ENCODE measurements around the gene NDFIP2. TPM values are rescaled to one million over a fixed set of nuclear protein-coding genes. Genes with fewer than 3 reads are reported as not detected.
A peak's percentile ranks its signal among the peaks of the same experiment; 100 is the strongest.

NDFIP2 gene
- total RNA-seq, 1 donor from 2014 or later = 20.1 TPM

GRCh38 chr13:79459906-79460305, 21.0 kb upstream of the NDFIP2 start:
- no peak for DNase-seq

DNA sequence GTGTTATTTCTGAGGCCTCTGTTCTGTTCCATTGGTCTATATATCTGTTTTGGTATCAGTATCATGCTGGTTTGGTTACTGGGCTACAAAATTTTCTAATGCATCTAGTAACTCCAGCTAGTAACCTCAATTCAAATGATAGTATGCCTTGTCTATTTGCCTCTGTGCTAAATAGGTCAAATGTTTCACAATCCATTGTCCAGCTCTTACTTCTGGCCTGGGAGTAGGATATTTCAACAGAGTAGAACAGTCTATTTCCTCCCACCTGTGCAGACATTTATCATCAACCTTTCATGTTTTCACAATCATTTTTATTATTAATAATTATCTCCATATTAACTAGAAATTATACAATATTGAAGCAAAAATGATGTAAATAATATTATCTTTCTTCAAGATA, 18.1 kb upstream of the NDFIP2 start:
- no peak for DNase-seq

- DNase-seq = no peak
These were observed 17.4 kb upstream of the NDFIP2 start for GRCh38 chr13:79463604-79464003.

DNA sequence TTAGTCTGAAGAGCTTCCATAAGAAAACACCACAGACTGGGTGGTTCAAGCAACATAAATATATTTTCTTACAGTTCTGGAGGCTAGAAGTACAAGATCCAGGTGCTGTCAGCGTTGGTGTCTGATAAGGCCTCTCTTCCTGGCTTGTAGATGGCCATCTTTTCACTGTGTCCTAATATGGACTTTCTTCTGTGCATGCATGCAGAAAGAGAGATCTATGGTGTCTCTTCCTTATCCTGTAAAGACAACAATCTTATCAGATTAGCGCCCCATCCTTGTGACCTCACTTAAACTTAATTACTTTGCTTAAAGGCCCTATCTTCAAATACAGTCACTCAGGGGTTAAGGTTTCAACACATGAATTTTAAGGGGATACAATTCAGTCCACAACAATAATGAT, 14.1 kb upstream of the NDFIP2 start:
- no peak for DNase-seq

- DNase-seq = no peak
These were observed 12.6 kb upstream of the NDFIP2 start for GRCh38 chr13:79468402-79468801.

GRCh38 chr13:79468819-79469218, 12.1 kb upstream of the NDFIP2 start:
- no peak for DNase-seq

DNA sequence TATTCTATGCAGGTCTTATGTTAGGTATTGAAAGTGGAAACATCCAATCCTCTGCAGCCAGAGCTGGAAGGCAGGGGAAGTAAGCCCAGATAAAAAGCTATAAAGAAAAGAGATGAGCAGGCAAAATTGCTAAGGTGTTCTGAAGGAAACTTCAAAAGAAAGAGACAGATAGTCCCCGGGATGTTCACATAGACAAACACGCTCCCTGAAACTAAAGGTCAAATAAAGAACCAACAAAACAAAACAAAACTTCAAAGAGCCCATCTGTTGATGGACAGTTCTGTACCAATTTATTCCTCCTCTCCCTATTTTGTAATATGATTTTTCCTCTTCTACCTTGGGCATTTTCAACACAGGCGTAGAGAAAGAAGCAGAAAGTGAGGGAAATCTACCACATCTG, 11.3 kb upstream of the NDFIP2 start:
- no peak for DNase-seq

- no peak for DNase-seq
These were observed 10.3 kb upstream of the NDFIP2 start for GRCh38 chr13:79470666-79471065.

GRCh38 chr13:79475569-79475968, 5.4 kb upstream of the NDFIP2 start:
- DNase-seq = no peak

DNA sequence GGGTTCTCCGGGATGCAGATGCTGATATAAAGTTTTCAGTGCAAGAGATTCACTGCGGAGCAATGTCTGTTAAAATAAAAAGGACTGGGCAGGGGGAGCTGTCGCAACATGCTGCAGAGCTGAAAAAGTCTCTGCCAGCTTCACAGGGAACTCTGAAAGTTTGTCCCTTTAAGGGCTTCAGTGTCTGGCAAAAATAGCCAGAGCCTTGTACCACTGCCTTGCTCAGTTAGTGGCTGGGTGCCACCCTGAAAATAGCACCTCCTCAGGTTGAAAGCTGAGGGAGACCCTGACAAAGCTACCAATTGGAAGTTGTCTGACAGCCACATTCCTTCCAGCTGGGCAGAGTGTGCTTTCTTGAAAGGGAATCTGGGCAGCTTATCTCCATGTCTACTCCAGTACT, 3.0 kb upstream of the NDFIP2 start:
- DNase-seq = no peak

GRCh38 chr13:79479882-79480281, 1.1 kb upstream of the NDFIP2 start:
- no peak for DNase-seq

DNA sequence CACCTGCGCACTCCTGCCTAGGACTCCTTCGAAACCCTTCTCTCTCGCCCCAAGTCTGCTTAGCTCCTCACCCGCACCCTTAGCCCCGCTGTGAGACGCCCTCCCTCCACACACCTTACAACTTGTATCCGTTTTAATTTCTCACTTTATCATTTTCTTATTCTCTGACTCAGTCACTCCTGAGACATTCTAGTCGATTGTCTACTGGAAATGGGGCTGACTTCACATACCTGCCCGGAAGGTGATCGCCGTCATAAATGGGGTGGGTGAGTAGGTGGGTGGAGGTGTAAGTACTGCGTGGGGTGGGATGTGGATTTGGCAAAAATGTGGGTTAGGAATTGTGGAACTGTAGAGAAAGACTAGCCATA, 714 bp downstream of the NDFIP2 start:
- DNase-seq = no peak

DNA sequence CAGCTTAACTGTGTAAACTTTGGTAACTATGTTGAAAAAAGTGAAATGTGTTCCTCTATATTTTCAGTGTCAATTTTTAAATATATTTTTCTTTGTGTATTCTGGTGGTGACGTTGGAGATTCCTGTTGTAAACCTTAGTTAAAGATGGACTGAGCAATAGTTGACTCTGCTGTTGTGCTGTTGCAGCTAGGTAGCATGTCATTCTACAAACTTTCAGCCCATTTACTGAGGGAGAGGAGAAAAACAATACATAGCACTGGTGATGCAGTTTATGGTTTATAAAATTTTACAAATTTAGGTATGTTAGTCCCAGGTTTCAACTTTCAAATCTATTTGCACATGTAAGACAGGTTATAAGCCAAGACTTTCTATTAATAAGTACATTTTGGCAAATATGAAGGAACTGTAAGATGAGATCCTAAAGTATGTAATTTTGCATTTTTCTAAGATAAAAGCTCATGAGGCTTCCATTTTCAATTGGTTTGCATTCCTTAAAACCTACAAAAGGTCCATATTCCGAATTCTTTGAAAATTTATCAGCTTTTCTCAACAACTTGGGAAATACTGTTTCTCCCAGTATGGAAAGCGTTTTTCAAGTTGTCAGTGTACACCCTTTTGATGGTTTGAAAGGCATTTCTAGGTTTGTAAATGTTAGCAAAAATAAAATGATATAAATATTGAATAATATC, 1.5 kb downstream of the NDFIP2 start:
- DNase-seq = no peak

DNA sequence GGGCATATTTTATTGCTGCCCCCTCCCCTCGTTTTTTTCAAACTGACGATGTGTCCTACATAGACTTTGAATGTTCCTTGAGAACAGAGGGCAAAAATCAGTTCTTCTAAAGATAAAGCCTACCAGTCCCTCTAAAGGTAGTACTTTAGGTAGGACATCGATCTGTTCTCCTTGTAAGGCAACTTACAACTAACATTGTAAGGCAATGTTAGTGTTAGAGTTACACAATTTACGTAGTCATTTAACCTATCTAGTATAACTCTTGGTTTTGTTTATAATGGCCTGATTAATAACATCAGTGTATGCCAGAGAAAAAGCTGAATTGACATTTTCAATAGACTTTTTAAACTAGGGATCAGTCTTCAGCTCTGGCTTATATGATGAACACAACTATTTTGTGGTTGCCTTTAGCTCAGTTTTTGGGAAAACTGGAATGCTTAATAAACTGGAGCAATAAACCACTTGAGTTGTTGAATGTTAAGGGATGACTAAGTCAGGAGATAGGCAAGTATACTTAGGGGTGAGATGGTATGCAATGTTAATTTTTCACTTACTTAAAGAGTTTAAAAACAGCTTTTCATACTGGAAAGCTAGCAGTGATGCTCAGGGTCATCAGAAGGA, 2.2 kb downstream of the NDFIP2 start:
- no peak for DNase-seq

DNA sequence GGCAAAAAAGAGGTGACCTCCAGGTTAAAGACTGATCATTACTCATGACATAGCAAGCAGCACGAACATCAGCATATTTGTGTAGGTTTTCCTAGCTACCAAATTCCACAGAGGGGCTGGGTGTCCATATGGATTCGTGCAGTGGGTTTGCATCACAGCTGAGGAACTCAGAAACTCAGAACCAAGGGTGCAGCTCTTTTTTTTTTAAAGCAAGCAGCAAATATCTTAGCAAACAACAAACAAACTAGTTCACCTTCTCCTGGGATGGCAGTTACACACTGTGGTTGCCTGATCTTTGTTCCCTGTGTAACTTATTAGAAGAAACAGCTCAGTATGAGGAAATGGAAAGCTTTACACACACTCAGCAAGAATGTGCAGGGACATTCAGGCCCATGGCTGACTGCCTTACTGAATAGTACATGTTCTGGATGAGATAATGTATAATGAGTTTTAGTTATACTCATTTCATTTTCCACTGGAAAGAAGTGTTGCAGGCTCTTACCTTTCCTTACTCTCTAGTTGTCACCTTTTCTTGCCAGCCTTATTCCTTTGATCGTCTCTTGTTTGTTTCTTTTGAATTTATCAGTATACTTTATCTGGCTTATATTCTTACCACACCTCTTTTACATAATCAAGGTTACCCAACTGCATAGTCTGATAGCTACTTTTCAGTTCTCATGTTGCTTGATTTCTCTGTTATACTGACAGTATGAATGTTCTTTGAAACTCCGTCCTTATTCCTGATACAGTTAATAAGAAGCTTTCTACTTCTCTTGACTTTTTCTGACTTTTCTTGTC, 4.3 kb downstream of the NDFIP2 start:
- DNase-seq = peak; percentile 15

DNA sequence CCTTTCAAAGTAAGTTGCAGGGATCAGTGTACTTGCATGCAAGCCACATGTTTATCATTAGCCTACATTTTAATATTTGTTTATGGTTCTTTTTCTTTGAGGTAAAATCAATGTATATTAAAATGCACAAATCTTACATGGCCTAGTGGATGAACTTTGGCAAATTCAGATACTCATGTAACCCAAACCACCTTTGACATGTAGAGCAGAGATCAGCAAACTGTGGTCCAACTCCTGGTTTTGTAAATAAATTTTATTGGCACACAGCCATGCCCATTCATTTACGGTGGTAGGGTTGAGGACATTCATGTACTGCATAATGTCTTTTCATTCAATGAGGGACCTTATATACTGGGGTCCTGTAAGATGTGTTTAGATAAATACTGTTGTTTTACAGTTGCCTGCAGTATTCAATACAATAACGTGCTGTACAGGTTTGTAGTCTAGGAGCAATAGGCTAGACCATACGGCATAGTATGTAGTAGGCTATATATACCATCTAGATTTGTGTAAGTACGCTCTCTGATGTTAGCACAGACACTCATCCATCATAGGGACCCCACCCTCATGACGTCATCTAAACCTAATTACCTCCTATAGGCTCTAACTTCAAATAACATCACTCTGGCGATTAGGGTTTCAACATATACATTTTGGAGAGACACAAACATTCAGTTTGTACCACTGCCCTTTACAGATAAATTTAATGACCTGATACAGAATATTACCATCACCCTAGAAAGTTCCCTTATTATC, 5.7 kb downstream of the NDFIP2 start:
- DNase-seq = no peak

DNA sequence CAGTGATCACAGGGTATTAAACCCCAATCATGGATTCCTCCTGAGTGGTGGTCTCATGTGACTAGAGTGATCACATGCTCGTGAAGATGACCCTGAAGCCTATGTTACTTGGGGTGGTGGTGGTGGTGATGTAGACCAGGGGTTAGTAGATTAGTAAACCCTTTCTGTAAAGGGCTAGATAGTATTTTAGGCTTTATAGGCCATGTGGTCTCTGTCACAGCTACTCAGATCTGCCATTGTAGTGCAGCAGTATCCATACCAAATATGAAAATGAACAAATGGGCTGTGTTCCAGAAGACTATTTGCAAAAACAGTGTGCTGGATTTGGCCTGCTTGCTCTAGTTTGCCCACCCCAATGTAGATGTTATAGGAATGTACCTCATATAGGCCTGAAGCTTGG, 9.4 kb downstream of the NDFIP2 start:
- no peak for DNase-seq

- DNase-seq = no peak
These were observed 9.9 kb downstream of the NDFIP2 start for GRCh38 chr13:79490824-79491223.

GRCh38 chr13:79491715-79492114, 10.8 kb downstream of the NDFIP2 start:
- no peak for DNase-seq

DNA sequence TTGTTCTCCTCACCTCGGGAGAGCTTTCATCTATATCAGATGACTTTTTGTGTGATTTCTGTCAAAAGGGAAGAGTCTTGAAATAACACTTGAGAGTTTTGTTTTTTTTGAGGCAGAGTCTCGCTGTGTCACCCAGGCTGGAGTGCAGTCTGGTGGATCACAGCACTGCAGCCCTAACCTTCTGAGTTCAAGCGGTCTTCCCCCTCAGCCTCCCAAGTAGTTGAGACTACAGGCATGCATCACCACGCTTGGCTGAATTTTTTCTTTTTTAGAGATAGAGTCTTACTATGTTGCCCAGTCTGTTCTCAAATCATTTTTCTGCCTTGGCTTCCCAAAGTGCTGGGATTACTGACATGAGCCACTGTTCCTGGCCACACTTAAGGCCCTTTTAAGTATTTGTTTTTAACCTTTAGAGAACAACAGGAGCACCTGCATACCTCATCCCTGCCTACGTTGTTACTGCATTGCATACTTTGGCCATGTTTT, 11.4 kb downstream of the NDFIP2 start:
- DNase-seq = no peak

- no peak for DNase-seq
These were observed 12.1 kb downstream of the NDFIP2 start for GRCh38 chr13:79492918-79493594.

GRCh38 chr13:79496188-79496587, 15.2 kb downstream of the NDFIP2 start:
- no peak for DNase-seq

GRCh38 chr13:79497064-79497463, 16.1 kb downstream of the NDFIP2 start:
- DNase-seq = no peak
